OCI-M1 (cell line): ENCODE data around the gene DLX1.
A peak's percentile ranks its signal among the peaks of the same experiment; 100 is the strongest.

ENCODE experiments used
- DNase-seq: peaks from one replicate; lab custom pipeline; 2025; lab: John Stamatoyannopoulos, UW

The DLX1 gene

DNA sequence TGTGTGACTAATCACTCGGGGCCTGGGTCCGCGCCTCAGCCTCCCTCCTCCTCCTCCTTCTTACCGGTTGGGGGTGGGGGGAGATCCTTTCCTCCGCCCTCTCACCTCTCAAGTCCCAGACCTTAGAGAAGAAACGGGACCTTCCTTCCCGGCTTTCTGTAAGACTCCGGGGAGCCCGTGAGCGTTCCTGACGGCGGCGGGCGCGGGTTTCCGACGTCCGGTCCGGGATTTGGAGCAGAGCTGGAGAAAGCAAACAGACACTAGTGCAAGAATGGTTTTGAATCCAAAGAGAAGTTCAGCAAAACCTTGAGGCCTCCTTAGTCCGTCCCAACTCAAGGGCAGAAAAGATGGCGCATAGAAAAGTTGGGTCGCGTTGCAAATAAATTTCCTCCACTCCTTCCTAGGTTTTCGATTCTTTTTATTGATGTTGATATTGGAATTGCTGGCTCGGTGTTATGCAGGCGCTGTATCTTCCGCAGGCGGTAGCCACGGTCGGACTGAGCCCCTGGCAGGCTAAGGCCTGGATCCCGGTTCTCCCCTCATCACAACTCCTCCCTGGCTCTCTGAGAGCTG is 2.0 kb downstream of the DLX1 start:
- DNase-seq: no peak

DNA sequence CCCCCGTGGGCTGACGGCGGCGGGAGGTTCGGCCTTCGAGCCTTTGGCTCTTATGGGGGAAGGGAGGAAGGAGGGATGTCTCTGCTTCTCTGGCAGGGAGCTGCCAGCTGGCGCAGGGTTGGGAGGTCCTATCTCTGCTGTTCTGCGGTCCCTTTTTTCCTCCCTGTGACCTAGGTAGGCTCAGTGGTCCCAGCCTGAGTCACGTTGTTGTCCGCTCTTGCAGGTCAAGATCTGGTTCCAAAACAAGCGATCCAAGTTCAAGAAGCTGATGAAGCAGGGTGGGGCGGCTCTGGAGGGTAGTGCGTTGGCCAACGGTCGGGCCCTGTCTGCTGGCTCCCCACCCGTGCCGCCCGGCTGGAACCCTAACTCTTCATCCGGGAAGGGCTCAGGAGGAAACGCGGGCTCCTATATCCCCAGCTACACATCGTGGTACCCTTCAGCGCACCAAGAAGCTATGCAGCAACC is 2.5 kb downstream of the DLX1 start:
- DNase-seq: no peak

DNA sequence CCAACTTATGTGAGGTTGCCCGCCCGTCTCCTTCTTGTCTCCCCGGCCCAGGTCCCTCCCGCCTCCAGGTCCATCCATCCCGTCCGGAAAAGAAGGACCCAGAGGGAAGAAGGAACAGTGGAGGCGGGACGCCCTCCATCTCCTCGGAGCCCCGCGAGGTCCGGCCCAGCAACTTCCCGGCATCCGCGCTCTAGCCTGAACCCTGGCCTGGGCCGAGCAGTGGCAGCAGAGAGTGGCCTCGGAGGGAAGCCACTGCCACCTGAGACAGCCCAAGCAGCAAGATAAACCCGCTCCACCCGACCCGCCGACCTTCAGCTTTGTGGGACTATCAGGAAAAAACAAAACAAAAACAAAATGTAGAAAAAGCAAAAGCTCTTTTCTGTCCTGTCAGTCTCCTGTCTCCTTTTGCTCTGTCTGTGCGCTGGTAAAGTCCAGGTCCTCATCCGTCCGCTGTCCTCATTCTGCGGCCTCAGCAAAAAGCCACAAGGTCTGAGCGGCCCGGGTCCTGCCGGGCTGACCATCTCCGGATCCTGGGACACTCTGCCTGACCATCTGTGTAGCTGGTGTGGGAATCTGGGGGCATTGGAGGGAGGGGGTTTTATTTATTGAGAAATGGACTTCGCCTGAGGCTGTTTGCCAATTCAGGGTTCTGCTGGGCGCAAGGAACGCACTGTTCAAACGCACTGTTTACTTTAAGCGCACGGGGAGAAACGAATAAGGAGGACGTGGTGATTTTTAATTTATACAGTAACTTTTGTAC is 3.1 kb downstream of the DLX1 start:
- no peak for DNase-seq

DNA sequence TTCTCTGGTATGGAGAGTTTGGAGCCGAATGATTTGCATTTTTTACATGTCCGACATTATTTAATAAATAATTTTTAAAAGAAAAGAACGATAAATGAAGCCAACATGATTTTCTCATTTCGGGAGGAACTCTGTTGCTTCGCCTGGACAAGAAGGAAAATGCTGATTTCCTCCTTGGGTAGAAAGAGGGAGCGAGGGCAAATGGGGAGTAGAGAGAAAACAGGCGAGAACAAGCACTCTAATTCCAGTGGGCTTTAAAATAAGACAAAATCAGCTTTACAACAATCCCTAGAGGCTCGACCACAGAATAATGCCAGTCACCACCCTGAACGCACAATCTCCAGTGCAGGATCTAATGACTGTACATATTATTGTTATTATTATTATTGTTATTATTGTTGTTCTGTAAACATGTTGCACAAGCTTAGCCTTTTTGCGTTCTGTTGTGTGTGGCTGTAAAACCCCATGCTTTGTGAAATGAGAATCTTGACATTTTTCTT is 3.7 kb downstream of the DLX1 start:
- DNase-seq: no peak

DNA sequence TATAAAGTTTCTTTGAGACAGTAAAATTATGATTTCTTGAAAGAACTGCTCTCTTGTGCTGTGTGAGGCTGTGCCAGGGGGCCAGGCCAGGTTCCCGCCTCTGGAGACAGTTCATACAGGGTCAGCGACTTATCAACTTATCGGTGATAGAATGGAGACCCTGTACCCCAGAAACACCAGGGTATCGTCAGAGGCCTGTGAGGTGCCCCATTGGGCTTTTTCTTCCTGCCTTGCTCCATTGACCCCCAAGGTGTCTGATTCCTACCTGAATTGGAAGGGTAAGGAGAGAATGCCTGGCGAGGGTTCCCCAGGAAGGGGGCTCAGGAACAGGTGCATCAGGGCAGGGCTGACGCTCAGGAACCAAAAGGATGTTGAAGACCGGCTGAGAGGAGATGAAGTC is 4.3 kb downstream of the DLX1 start:
- DNase-seq: no peak

DNA sequence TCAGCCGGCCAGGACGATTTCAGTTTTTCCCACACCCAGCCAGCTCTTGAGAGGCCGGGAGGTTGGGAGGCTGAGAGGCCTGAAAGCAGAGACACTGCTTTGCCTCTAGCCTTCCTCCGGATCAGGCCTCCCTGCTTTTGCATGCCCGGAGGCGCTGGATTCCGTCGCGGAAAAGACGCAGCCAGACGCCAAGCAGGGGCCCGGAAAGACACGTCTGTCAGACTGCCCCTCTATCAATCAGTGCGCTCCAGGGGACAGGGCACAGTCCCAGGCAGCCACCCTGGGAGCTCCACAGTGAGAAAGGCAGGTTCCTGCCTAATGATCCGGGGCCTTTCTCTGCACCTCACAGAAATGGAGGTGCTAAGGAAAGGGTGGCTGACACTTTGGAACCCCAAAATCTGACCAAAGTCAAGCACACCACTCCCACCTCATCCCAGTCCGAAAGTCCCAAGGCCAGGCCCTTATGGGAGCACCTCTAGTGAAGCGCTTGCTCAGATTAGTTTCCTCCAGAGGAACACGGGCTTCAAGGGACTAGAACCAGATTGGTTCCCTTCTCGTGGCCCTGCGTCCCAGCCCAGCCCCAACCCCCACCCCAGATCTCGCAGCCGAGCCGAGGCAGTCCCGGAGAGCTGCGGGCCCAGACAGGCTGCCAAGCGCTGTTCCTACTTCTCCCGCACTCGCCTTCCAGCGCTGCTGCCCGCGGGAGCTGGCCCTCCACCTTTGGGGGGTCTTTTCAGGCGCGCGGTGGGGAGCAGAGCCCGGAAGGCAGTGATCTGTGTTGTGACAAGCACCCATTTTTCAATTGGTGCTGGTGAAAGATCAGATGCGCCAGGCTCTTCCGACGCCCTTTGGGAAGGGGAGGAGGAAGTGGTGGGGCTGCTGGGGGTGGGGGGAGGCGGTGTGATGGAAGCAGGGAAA is 5.0 kb downstream of the DLX1 start:
- DNase-seq: no peak

DNA sequence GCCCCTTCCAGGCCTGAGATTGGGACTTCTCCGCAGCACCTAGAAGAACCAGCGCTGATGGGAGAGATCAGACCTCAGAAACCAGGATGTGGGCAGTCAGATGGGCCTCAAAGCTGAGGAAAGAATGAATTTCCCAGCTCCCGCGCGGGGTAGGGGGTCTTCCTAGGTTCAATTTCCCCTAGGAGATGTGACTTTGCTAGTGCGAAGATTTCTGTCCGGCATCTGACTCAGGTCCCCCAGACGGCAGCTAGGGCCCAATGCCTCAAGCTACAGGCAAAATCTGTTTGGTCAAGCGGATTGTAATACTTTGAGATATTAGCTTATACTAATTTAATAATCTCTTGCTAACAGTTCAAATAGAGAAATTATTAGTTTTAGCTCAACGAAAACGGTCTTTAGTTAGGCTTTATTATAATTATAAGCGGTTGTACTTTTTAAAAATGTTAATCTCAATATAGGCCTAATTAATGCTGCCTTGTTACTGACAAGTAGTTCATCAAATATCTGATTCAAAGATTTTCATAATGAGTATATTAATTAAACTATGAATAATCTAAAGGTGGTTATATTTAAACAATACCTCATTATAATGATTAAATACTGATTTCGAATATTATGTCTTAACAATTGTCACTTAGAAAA is 5.8 kb downstream of the DLX1 start:
- DNase-seq: no peak

DNA sequence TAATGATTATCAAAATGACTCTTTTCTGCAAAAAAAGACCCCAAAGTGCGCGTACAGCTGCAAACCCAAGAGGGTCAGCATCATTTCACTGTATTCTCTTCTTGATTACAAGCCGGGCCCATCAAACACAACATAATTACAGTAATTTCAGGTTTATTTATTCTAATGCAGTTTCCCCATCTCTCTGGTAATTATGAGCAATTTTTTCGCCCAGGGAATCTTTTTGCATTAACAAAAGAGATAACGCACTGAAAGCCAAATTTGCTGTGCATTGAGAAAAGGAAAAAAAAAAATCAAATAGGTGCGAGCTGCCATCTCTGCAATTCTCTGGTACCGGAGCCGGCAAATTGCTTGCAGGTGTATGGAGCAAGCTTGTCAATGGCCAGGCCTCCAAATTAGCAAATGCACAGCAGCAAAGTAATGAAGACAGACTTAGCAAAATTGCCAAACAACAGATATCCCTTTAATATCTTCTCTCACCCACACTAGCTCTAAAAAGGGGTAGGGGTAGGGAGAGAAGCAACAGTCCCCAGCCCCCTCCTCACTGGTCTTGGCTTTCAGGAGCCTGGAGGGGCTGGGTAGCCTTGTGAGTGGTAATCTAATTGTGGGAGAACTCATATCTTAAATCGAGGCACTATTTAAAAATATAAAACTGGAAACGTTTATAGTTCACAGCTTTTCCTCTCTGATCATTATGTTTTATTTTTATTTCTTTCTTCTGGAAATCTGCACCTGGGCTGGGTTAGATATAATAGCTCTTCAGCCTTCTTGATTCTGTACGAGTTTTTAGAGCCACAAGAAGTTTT is 6.7 kb downstream of the DLX1 start:
- no peak for DNase-seq

DNA sequence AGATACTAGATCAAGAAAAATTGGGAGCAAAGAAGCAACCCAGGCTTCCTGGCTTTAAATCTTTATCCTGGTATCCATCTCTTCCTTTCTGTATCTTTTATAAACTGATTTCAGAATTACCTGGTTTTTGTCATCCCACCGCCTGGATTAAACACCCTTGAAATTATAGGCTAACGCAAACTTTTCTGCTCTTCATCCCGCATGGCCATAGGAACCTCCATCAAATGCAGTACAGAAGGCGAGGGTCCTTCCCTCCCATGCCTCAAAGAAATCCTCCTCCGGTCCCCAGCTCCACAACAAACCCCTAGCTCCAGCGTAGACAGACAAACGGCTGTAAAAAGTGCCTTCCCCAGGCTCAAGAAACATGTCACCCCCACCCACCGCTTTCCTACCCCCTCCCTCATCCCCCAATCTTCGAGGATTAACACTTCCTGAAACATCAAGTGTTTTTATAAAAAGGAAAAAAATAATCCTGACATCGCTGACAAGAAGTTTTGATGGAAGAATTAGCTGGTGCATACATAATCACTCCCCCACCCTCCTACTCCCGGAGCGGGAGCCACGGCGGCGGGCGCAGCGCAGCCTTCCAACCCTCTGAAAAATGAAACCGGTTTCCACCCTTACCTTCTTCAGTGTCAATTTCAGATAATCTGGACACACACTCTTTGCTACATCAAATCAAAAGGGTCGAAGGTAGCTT is 7.6 kb downstream of the DLX1 start:
- DNase-seq: no peak

DNA sequence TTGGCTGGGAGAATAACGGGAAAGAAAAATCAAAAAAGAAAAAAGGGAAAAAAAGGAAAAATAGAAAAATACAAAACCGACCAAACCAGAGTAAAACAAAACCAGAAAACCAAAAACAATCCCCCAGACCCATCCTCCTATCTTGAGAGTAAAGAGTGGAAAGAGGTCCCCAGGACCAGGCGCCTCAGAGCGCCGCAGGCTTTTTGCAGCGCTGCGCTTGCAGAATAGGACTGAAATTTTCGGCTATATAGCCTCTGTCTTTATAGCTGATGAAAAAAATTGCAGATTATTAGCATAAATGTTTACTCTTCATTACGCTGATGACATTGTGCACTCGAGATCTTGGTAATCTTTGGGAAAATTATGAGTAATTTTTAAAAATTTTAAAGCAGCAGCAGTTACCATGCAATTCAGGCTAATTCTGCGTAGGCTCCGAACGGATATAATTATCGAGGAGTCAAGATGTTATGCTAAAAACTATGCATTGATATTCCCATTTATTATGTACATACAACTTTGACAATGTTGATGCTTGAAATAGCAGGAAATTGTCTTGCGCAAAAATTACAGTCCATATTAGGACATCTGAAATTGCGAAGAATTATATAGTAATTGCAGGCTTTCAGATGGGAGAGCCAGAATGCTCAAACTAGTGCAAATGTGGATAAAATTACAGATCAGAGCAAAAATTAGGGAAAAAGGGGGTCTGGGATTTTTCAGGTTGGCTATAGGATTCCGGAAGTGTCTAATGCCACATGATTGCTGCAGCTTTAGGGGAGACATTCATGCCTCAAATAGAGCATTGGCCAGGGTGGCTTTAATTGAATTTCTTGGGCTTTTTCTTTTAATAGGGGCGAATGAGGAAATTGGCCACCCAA is 8.3 kb downstream of the DLX1 start:
- DNase-seq: no peak

DNA sequence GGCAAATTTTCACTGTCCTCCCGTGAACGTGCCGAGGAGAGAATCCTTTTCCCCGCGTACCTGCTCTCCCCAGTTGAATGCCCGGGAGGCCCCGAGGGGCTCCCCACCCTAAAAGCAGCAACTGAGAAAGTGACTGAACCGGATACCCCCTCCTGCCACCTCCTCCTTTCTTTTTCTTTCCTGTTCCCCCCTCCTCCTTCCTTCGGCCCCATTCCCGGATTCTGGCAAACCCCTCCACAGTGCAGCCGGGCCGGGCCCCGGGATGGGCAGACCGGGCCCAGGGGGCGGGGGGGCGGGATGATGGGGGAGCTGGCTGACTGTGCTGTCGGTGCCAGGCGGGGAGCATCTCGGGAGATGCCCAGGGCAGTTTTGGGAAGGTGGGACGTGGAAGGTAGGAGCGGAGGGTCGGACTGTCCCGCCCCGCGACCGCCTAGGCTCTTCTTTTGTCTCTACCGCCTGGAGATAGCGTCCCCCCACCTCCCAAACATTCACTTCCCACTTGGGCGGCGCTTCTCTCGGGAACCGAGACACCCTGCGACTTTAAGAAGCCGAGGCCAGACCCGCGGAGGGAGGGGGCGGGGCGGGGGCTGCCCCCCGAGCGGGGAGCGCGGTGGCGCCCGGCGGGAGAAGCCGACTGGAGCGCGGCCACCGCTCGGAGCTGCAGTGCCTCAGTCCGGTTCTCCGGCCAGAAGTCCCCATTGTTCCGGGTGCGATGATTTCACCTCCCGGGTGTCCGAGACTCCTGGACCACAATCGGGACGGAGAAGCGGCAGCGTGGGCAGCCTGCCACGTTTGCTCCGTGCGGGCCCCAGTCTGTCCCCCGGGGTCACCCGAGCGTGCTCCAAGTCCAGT is 9.2 kb downstream of the DLX1 start:
- peak; percentile 40 for DNase-seq

DNA sequence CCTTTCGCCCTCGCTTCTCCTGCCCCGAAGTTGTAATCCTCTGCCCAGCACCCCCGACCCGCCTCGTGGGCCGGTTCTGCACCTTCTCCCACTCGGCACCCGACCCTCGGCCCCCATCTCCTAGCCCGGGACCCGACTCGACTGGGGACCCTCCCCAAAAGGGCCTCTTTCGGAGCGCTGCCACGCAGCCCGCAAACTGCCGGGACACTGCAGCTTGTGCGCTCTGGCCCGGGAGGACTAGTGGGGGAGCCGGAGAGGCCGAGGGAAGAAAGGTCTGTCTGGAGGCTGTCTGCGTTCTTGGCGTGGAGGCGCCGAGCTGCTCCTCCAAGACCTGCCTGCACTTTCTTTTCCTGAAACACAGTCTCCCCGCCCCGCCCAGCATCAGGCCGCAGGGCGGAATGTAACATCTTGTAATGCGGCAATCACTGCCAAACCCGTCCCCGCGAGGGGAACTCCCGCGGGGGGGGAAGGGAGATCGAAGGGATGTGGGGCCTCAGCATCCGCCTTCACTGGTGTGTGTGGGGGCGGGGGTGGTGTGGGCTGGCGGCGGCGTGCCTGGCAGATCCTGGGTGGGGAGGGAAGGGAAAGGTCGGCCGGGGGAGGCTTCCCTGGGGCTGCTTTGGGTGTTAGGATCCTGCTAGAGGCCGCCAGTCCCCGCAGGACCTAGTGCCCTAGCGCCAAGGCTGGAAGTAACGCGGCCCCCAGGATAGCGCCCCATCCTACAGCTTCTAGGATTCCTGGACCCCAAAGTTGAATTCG is 10.0 kb downstream of the DLX1 start:
- peak; percentile 76 for DNase-seq

DNA sequence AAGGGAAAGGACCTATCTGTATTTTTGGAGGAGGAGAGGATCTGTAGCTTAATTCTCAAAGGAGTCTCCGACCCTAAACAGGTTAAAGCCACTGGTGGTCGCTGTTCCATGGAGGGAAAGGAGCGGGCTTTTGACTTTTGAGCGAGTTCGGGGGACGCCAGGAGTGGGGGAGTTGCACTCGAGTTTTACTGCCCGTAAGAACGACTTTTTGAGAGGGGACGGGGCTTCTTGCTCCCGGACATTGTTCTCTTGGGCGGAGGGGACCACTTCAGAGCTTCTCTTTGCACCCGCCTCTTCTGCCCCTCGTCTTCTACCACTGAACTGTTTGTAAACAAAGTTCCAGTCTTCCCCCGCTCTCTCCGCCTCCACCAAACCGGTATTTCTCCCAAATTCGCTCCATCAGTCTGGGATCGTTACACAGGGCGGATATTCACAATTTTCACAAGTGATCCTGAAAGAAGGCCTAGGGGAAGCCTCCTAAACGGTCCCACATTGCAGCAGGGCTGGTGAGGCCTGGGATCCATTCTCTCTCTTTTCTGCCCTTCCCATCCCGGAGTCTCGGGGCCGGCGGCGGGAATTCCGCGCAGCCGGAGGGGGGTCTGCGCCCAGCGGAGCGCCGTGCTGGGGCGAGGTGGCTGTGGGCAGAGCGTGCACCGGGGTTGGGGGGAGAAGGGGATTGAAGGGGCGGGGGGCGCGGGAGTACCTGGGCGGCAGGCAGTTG is 10.8 kb downstream of the DLX1 start:
- DNase-seq: peak; percentile 59

DNA sequence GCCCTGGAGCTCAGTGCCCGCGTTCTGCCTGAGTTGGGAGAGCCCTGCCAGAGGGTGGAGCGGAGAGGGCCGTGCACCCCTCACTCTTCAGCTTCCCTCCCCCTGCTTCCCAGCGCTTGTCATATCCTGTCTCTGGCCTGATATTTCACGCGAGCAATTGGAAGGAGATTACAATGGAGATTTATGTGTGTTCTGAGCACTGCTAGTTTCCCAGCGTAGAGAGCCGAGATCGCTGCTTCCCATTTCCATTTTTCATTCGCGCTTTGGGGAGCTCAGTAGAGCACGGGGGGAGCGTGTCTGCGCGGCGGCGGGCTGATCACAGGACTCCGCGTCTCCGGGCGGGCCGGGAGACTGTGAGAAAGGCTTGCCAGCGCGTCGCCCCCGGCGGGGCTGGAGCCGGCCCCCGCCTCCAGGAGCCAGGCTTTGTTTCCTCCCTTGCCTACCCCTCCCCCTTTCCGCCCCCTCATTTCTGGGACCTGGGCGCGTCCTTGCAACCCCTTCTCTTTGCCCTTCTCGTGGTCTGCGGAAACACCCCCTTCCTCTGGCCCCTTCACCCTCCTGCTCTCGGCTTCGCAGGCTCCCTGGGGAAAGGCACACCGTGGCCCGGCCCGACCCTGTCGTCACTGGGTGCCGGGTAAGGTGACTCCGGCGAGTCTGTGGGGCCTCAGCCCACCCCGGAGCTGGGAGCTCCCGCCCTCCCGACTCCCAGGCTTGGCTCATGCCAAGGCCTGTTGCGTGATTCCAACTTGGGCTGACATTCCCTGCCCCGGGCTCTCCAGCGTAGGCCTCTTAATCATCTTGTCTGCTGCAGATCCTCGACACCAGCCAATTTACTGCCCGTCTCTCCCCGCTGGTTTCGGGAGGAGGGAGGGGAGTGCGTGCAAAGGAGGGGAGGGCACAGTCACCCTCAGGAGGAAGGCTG is 11.6 kb downstream of the DLX1 start:
- DNase-seq: peak; percentile 29

DNA sequence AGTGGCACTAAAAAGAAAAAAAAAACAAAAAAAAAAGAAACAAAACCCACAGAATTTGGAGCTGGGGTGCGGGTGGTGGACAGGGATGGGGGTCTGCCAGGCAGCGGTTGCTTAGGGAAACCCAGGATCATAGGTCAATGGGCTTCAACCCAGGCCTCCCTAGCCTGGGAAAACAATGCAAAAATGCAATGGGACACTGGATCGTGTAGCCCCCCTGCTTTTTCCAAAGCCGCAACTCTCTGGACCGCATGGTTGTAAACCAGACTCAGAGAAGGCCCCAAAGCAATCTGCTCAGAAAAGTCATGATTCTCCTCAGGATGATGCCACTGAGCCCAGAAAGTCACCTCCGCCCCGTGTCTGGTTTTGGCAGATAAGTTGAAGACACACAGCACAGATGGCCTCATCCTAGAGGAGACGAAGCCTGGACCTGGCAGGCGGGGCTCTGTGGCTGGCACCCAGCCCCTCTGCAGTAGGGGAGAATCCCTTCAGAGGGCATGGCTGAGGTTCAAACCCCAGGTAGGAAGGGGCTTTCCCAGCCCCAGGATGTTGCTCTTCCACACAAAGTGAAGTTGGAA is 12.3 kb downstream of the DLX1 start:
- peak; percentile 60 for DNase-seq

DNA sequence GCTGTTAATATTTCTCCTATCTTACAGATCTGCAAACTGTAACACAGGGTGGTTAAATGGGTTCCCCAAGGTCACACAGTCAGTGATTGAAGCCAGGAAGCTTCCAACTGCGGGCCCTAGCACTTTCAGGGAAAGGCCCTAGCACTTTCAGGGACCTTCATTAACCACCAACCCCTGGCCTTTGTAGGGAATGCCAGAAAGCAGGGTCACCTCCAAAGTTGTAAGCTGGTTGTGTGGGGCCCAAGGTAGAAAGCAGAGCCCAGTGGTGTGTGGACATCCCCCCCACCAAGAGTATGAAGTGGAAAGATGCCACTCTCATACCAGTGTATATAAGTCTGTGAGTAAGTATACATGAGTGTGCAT is 13.0 kb downstream of the DLX1 start:
- peak; percentile 24 for DNase-seq
